ENCODE results near the gene STARD4.

STARD4 gene

GRCh38 chr5:111520908-111521307 lies 8.6 kb upstream of the STARD4 start:
- DNase-seq: no peak

- no peak for DNase-seq
These were observed 6.4 kb upstream of the STARD4 start for GRCh38 chr5:111518777-111519176.

- no peak for DNase-seq
These were observed 5.6 kb upstream of the STARD4 start for GRCh38 chr5:111517853-111518501.

- no peak for DNase-seq
These were observed 1.8 kb upstream of the STARD4 start for GRCh38 chr5:111514087-111514486.

GRCh38 chr5:111513131-111513520 lies 791 bp upstream of the STARD4 start:
- peak; percentile 56 for DNase-seq

- peak; percentile 60 for DNase-seq
These were observed 432 bp downstream of the STARD4 start for GRCh38 chr5:111511831-111512374.

GRCh38 chr5:111511174-111511830 lies 1.0 kb downstream of the STARD4 start:
- DNase-seq: no peak

GRCh38 chr5:111509119-111509518 lies 3.2 kb downstream of the STARD4 start:
- DNase-seq: no peak

- DNase-seq: no peak
These were observed 5.1 kb downstream of the STARD4 start for GRCh38 chr5:111507276-111507675.

GRCh38 chr5:111505096-111505495 lies 7.2 kb downstream of the STARD4 start:
- DNase-seq: no peak

- DNase-seq: no peak
These were observed 9.4 kb downstream of the STARD4 start for GRCh38 chr5:111502956-111503355.

- no peak for DNase-seq
These were observed 14.0 kb downstream of the STARD4 start for GRCh38 chr5:111498346-111498745.

- no peak for DNase-seq
These were observed 17.2 kb downstream of the STARD4 start for GRCh38 chr5:111495159-111495558.

GRCh38 chr5:111494355-111494999 lies 17.9 kb downstream of the STARD4 start:
- DNase-seq: no peak

GRCh38 chr5:111493031-111493430 lies 19.3 kb downstream of the STARD4 start:
- DNase-seq: no peak

GRCh38 chr5:111488353-111488752 lies 24.0 kb downstream of the STARD4 start:
- DNase-seq: no peak

GRCh38 chr5:111486926-111487325 lies 25.4 kb downstream of the STARD4 start:
- no peak for DNase-seq

- no peak for DNase-seq
These were observed 26.3 kb downstream of the STARD4 start for GRCh38 chr5:111486055-111486454.

- no peak for DNase-seq
These were observed 32.0 kb downstream of the STARD4 start for GRCh38 chr5:111480346-111480745.

- DNase-seq: no peak
These were observed 33.4 kb downstream of the STARD4 start for GRCh38 chr5:111478898-111479297.

- DNase-seq: no peak
These were observed 34.1 kb downstream of the STARD4 start for GRCh38 chr5:111478266-111478665.

- no peak for DNase-seq
These were observed 39.8 kb downstream of the STARD4 start for GRCh38 chr5:111472579-111472978.

- DNase-seq: no peak
These were observed 40.2 kb downstream of the STARD4 start for GRCh38 chr5:111472096-111472495.

- no peak for DNase-seq
These were observed 42.4 kb downstream of the STARD4 start for GRCh38 chr5:111469903-111470302.

All from midbrain (tissue), 1 donor.